NCI-H1105 (cell line): ENCODE measurements around the gene MS4A1.
"Not testable (repeated sequence)": the region's sequence is repeated elsewhere in the genome, so short reads cannot be mapped to it uniquely, and the experiment has no call there.

Source experiments
- DNase-seq: peaks from one replicate; lab custom pipeline; 2025; lab: John Stamatoyannopoulos, UW

The MS4A1 gene

GRCh38 chr11:60455531-60456042, at the start of gene MS4A1:
Gene MS4A1 (plus strand): TSS chr11:60455847. CDS start chr11:60462375, 6,528 bp downstream.
- no peak for DNase-seq

DNA sequence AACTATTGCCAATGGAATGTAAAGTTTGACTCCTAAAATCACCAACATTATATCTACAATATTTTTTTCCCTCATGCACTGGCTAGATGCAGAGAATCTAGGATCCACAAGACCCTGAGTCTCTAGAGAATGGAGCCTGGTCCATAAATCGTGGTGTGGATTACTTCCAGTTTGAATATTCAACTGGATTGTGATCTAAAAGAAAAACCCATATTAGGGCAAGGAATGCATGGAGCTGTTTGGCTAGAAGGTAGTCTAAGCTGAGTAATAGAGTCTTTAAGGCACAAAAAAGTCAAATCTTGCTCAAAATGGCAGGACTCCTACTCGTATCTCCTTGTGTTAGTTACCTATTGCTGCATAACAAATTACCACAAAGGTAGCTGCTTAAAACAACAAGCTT, 35.6 kb upstream of the MS4A1 start:
- no peak for DNase-seq

GRCh38 chr11:60422609-60423008, 33.0 kb upstream of the MS4A1 start:
- no peak for DNase-seq

DNA sequence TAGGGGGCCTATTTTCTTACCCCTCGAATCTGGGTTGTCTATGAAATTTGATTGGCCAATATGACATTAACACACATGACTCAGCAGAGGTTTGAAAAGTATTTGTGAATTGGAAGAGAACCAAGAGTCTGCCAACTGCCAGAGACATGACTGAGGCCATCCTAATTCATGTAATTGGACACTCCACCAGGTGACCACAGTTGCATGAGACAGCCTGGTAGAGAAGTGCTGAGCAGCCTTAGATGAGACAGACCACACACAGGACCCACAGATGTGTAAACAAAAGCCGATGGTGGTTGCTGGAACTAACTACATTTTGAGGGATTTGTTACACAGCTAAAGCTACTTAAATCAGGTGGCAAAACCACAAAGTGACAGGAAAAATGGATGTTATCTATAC, 27.1 kb upstream of the MS4A1 start:
- DNase-seq = peak; percentile 5

DNA sequence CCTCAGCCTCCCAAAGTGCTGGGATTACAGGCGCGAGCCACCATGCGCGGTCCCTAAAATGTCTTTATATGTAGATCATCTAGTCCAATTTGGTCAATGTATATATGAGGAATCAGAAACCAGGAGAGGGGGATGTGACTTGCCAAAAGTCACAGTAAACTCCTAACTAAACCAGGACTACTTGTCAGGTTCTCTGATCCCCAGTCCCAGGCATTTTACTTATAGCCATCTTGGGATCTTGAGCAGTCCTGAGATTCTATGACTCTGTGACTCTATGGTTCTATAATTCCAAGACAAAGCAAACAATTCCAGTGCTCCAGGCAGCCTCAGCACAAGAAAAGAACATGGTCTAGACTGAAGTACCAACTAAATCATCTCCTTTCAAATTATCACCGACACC, 26.4 kb upstream of the MS4A1 start, which contains the start of gene MS4A5:
MS4A5 (plus strand) TSS at position 301 of the 400 bp plus-strand sequence. CDS start 103 bp downstream, outside the sequence.
- DNase-seq = no peak

DNA sequence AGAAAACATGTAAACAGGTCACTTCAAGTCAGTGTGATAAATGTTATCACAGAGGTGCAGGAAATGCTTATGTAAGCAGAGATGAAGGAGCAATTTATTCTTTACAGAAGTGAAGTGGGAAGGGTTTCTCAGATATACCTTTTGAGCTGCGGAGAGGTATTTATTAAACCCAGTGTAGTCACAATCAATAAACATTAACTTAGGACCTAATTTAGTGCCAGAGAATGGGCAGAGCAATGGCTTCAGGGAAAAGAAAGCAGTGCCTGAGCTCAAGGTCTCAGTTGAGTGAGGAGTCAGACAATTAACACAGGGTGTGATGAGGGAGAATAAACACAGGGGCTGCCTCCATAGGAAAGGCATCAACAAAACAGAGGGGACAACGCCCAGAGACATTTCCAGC, 24.4 kb upstream of the MS4A1 start:
- DNase-seq = no peak

DNA sequence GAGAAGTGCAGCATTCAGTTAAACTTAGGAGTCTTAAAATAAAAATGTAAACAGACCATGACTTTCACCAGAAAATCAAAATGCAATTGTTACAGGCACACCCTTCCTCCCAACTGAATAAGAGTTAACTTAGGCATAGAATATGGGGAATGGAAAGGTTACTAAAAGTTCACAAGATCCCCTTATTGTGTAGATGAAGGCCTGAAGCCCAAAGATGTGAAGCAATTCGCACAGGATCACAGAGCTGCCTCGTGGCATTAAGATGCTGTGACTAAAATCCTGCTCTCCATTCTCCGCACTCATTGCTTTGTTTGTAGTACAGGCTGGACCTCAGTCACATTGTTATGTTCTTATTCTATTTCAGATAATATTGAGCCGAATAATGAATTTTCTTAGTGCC, 22.2 kb upstream of the MS4A1 start:
- DNase-seq = no peak

DNA sequence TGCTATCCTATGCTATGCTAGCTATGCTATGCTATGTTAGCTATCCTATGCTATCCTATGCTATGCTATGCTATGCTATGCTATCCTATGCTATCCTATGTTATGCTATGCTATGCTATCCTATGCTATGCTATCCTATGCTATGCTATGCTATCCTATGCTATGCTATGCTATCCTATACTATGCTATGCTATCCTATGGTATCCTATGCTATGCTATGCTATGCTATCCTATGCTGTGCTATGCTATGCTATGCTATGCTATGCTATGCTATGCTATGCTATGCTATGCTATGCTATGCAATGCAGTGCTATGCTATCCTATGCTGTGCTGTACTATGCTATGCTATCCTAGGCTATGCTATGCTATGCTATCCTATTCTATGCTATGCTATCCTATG, 8.6 kb upstream of the MS4A1 start:
- DNase-seq = no peak

DNA sequence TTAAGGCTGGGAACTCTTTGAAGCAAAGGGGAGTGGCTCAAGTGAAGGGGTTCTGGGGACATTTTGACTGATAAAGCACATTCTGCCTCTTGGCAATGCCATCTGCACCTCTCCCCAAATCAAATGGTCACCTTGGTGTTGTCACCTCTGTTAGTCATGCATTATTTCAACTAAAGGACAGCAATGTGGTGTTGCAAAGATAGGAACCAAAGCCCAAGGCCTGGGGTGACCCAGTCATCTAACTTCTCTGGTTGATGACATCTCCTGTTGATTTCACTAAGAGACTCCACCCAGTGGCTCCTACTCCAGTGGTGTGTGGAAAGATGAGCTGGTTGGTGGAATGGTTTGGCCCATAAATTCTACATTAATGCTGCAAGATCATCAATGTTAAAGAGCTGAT, 7.8 kb upstream of the MS4A1 start:
- DNase-seq = no peak

DNA sequence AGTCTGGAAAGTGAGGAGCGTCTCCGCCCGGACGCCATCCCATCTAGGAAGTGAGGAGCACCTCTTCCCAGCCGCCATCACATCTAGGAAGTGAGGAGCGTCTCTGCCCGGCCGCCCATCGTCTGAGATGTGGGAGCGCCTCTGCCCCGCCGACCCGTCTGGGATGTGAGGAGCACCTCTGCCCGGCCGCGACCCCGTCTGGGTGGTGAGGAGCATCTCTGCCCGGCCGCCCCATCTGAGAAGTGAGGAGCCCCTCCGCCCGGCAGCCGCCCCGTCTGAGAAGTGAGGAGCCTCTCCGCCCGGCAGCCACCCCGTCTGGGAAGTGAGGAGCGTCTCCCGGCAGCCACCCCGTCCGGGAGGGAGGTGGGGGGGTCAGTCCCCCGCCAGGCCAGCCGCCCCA, 4.5 kb upstream of the MS4A1 start:
- DNase-seq = not testable (repeated sequence)

DNA sequence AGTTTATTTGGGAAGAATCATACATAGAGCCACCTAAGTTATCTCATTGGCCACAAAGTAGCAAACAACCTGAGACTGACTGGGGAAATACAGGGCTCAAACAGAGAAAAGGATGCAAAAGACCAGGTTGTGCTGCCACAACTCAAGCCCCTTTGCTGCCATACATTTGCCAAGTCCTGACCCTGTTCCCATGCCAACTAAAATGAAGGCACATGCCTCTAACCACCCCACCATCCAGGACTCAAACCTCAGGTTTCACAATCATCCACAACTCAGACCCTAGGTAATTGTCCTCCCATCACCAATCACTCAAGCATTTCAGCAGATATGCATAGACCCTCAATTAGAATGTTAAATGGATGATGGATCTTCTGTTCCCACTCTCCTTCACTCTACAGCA, 1.4 kb upstream of the MS4A1 start:
- DNase-seq = no peak

GRCh38 chr11:60457576-60457975, 1.9 kb downstream of the MS4A1 start:
- DNase-seq = no peak

GRCh38 chr11:60459345-60459744, 3.7 kb downstream of the MS4A1 start:
- no peak for DNase-seq

GRCh38 chr11:60468829-60469228, 13.2 kb downstream of the MS4A1 start:
- no peak for DNase-seq

DNA sequence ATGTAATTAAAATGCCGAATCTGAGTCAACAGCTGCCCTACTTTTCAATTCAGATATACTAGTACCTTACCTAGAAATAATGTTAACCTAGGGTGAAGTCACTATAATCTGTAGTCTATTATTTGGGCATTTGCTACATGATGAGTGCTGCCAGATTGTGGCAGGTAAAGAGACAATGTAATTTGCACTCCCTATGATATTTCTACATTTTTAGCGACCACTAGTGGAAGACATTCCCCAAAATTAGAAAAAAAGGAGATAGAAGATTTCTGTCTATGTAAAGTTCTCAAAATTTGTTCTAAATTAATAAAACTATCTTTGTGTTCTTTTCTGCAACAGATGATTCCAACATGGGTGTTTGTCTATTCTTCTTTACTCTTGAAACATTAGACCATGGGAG, 14.1 kb downstream of the MS4A1 start:
- no peak for DNase-seq

GRCh38 chr11:60477035-60477445, 21.4 kb downstream of the MS4A1 start:
- DNase-seq = no peak

DNA sequence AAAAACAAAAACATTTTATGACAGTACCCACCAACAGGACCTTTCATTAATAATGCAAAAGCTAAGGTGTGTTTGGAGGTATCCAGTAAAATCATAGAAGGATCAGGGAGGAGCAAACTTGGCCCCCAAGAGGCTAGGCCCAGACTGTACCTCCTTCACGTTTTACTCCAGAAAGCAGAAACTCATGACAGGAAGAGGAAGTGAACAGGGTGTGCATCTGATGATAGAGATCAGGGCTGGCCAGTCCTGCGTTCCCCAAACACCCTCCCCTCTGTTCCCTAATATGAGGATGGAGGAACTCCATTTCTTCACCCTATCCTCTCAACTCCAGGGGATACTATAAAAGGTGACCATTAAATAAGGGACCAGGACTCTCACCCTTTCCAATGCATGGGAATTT, 26.7 kb downstream of the MS4A1 start:
- DNase-seq = no peak

- DNase-seq = no peak
Measured at GRCh38 chr11:60485987-60486386, 30.3 kb downstream of the MS4A1 start.

- no peak for DNase-seq
Measured at GRCh38 chr11:60492488-60493009, 36.9 kb downstream of the MS4A1 start, which contains the start of gene MS4A12. Gene MS4A12 (plus strand): TSS chr11:60492778. CDS start chr11:60497319, 4,541 bp downstream.

- no peak for DNase-seq
Measured at GRCh38 chr11:60493454-60493853, 37.8 kb downstream of the MS4A1 start.

GRCh38 chr11:60498399-60498798, 42.8 kb downstream of the MS4A1 start:
- DNase-seq = no peak

DNA sequence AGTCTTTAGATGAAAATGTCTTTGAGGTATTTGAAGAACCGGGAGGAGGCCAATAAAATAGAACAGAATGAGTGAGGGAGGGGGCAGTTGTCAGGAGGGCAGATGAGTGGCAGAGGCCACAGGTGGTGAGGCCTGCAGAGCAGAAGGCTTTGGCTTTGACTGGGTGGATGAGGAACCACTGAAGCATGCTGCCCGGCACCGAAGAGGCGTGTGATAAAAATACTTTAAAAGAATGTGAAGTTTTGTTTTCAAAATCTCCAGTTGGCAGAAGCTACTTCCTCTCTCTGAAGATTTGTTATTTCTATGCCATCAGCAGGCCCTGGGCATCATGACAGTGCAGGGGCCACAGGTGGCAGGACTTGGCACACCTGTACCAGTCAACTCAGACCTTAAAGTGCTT, 43.2 kb downstream of the MS4A1 start:
- no peak for DNase-seq

- DNase-seq = no peak
Measured at GRCh38 chr11:60500276-60500910, 44.7 kb downstream of the MS4A1 start.
